Activated CD8-positive, alpha-beta memory T cell treated with anti-CD3 and anti-CD28 coated beads, Interleukin-2, amount 50 U/mL, for 1 hour (primary cell): ENCODE measurements around the gene PADI2.

Experiments
- DNase-seq: peaks from one replicate; pipeline ENCODE4 v3.0.0-alpha.2; 2020; ENCODE audit errors: extremely low read depth

The PADI2 gene

DNA sequence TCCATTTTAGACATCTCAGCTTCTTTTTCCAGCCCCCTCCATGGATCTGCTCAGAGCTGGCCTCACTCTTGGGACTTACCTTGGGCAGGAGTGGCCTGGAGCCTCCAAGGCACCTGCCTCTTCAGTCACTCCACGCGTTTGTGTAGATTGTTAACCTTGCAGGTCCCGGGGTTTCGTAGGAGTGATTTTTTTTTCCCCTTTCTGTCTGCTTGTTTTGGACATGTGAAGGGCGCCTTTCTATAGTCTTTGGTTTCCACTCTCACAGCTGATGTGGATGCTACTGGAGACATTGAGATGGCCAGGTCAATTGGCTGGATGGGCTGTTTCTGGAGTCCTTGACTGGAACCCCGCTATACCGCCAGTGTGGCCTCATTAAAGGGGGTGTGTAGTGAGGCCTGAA is 63.5 kb downstream of the PADI2 start:
- no peak for DNase-seq

DNA sequence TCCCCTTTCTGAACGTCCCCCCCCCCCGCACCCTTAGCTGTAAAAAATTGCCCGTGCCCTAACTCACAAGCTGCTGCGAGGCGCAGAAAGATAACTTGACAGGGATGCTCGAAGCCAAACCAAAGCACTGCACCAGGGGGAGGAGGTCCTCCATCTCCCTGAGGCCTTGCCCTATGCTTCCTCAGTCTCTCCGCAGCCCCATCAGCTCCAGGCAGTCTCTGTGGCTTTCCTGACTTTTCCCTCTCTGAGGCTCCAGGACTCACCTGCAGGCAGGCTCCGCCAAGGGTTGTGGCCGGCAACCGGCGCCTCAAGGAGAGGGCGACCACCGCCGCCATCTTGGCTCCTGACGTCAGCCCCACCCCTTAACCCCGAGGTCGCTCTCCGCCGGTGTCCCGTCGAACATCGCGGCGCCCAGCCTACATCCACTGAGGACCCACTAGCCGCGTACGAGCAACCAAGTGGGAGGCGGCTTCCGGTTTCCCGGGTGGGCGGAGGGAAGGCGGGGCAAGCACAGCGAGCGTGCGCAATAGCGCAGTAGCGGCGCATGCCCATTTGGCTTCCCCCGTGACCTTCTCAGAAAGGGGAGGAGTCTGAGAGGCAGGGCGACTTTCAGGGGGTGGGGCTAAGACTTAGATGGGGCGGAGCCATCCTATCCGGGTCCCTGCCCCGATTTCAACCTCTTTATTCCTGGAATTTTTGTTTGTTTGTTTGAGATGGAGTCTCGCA is 65.4 kb downstream of the PADI2 start, which contains the start of gene SDHB:
Gene SDHB, minus strand, starts transcription at position 348 of the 726 bp plus-strand sequence. Its CDS starts 13 bp downstream, at position 335.
- DNase-seq, result peak; percentile 94

DNA sequence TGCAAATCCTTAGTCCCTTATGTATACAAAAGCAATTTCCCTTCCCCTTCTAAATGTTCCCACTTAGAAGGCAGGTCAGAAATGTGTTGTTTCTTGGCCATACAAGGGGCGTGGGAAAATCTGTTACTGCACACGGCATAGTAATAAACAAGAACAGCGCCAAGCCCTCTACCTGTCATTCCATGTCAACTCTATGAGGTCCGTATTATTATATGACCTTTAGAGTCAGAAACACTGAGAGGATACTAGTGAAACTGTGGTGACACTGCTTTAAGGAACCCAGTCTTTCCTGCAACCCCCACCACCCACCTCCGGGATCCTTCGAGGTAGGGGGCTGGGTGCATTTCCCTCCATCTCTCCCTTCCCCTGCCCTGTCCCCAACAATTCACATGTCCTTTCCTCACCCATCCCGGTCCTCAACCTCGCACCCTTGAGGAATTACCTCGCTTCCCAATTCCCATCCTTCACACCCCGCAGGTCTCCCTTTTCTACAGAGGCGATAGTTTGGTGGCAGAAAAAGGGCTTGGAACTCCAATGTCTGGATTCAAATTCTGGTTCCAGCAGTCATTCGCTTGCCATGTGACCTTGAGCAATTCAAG is 66.1 kb downstream of the PADI2 start:
- DNase-seq, result no peak

DNA sequence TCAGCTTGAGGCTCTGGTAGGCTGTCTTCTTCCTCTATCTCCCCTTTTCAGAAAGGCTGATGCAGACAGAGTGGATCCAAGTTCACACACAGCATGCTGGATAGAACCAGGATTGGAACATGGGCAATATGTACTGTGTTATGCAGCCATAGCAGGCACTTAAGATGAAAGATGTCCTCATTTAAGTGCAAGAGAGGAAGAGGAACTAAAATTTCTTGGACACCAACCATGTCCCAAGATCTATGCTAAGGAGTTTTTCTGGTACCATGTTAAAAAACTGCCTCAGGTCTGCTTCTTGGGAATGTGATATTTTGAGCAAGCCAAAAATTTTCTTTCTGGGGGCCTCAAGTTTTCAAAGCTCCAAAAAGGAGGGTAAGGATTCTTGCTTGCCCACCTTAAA is 66.6 kb downstream of the PADI2 start:
- DNase-seq, result no peak

DNA sequence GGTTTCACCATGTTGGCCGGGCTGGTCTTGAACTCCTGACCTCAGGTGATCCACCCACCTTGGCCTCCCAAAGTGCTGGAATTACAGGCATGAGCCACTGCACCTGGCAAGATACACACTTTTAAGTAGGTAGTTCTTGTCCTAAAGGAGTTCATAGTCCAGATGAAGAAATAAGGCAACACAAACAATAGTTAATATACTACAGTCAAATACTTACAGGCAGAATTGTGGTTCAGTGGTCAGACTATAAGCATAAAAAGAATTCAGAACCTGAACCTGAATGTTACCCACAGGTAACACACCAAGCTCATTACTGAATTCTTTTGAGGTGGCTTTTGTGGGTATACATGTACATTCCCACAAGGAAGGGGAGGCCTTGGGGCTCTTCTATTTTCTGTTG is 67.2 kb downstream of the PADI2 start:
- DNase-seq, result no peak

DNA sequence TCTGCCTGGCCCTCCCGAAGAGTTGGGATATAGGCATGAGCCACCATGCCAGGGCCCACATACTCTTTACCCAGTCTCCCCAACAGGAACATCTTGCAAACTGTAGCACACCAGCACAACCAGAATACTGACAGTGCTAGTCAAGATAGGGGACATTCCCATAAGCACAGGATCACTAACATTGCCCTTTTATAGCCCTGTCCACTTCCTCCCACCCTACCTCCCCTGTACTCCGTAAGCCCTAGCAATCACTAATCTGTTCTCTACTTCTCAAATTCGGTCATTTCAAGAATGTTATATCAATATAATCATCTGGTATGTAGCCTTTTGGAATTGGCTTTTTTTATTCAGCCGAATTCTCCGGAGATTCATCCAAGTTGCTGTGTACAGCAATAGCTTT is 71.3 kb downstream of the PADI2 start:
- DNase-seq, result no peak

DNA sequence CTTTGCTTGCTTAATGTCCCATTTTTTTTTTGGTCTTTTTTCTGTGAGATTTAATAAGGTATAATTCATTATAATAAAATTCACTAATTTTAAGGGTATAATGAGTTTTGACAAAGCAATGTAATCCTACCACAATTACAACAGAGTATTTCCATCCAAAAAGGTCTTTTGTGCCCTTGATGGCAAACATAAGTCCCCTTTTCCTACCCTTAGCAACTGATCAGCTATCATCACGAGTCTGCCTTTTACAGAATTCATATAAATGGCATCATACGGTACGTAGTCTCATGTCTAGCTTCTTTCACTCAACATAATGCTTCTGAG is 73.0 kb downstream of the PADI2 start:
- DNase-seq, result no peak

DNA sequence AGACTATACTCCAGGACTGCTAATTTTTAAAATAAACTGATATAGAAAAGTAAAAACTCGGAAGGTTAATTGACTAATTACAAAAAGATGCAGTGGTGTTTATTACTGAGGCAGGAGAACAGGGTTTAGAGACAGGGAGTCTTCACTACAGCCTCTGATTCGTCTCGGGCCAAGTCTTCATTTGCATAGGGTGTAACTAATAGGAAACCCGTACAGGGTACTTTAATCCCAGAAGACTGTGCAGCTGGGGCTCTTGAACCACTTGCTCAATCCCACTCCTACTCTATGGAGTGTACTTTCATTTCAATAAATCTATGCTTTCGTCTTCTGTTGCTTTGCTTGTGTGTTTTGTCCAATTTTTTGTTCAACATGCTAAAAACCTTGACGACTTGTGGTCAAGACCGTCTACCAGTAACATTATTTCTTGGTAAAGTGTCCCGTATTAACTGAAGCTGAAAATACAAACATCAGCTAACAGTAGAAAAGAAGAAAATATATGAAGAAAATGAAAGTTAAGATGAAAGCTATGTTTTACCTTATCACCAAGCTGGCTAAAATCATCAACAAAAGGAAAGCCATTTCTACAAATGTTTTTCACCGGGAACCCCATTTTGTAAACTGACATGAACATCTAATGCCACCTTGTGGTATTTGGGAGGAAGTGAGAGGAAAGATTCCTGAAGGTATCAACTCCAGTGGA is 73.5 kb downstream of the PADI2 start:
- no peak for DNase-seq

DNA sequence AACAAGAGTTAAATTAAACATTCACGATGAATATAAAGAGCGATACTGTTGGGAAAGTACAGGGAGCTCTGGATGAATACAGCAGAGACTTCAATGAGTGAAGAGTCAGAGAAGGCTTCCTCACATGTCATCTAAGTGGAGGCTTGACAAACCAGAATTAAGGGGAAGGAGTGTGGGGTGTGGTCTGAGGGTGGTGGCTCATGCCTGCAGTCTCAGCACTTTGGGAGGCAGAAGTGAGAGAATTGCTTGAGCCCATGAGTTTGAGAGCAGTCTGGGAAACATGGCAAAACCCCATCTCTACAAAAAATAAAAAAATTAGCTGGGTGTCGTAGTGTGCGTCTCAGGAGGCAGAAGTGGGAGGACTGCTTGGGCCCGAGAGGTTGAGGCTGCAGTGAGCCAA is 74.1 kb downstream of the PADI2 start:
- DNase-seq, result no peak

DNA sequence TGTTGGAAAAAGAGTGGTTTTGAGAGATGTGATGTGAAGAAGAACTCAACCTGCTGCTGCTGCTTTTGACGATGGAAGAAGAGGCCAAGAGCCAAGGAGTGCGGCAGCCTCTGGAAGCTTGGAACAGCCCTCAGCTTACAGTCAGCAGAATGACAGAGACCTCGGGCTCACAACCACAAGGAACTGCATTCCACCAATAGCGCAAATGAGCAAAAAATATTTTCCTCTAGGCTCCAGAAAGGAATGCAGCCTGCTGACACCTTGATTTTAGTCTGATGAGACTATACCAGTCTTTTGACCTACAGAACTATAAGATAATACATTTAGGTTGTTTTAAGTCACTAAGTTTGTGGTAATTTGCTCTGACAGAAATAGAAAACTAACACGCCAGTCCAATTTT is 75.6 kb downstream of the PADI2 start:
- no peak for DNase-seq

DNA sequence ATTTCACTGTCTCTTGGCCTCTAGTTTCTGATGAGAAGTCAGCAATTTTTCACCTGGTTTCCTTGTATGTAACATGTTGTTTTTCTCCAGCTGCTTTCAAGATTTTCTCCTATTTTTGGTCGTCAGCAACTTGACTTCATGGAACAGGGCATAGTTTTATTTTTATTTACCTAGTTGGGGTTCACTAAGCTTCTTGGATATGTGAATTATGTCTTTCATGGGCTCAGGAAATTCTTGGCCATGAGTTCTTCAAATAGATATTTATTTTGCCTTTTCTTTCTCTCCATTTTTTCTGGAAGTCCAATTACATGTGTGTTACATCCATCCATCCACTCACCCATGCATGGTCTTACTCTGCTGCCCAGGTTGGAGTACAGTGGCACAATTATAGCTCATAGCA is 79.1 kb downstream of the PADI2 start:
- no peak for DNase-seq

DNA sequence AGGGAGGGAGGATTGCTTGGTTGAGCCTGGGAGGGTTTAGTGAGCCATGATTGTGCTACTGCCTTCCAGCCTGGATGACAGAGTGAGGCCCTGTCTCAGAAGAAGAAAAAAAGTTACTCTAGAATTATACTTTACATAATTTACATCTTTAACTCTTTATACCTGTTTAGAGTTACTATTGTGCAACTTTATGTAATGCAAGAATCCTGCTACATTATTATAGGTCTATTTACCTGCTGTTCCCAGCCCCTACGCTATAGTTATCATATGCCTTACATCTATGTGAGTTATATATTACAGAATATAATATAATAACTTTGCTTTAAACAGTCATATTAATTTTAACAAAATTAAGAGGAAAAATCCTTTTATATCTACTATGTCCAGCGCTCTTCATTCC is 79.7 kb downstream of the PADI2 start:
- DNase-seq, result no peak

DNA sequence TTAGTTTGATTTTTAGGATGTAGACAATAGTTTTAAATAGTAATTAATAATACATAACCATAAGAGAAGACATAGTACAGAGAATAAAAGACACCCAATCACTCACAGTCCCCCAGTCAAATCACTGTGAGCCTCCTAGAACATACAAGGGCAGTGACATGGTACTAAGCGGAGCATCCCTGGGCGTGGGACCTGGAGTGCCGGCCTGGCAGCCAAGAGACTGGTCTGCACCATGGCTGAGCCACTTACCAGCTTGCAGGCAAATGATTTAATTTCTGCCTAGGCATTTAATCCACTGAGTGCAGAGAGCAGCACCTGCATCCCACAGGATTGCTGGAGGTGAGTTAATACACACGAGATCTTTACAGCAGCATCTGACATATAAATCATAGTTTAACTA is 85.8 kb downstream of the PADI2 start:
- no peak for DNase-seq

DNA sequence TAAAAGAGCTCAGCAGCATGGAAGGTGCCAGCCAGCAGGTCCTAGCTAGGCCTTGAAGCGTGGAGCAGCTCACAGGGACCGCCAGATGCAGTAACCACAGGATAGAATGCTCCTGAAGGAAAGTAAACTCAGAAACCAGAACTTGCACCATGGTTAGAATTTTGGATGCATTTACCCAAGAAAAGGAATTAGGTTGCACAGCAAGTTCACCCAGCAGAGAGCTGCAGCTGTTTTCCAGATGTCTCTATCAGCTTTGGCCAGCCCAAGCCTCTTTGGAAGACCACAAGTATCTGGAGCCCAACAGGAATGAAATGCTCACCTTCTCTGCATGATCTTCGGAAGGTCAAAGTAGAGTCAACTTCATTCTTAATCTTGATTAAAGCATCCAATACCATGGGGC is 86.5 kb downstream of the PADI2 start:
- no peak for DNase-seq

DNA sequence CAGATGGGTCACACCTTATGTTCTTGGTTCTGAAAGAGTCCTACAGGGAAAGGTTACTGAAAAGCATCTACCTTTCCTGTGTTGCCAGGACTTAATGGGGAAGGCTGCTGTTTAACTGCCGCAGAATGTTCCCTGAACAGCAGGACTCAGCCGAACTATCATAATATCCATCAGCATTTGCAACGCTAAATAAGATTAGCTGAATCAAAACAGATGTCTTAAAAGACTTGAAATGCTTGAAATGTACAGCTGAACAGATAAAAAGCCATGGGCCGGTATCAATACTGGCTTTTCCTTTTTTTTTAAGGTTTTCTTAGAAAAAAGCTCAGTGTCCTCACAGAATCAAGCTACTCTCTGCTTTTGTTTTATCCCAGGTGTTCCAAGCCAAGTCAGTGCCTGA is 87.8 kb downstream of the PADI2 start:
- DNase-seq, result no peak

DNA sequence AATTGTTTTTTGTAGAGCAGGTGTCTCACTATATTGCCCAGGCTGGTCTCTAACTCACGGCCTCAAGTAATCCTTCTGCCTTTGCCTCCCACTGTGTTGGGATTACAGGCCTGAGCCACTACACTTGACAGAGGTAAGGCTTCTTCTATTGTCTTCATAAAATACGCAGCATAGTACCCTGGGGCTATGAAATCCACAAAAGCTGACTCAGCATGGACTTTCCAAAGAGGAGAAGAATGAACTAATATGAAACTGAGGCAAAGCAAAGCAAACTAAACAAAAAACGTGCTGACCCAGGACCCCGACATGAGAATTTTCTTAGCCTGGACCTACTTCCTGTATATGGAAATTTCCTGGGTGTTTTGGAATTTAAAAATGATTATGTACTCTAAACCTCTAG is 89.0 kb downstream of the PADI2 start:
- DNase-seq, result no peak

DNA sequence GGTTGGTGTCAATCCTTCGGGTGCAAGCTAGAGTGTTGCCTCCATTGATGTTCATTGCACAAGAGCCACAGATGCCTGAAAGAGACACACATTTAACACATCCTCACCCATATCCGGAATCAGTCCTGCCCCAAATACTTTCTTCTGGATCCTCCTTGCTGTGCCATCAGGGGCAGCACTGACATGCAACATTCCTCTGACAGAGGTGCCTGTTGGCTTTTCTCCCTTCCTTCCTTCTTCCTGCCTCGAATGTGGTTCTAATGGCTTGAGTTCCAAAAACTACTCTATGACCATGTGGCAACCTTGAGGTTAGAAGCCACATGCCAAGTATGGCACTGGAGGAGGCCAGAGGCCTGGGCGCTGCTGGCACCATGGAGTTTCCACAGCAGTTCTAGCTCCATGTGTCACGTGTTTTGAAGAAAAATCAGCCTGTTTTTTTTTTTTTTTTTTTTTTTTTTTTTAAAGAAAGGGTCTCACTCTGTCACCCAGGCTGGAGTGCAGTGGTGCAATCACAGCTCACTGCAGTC is 90.5 kb downstream of the PADI2 start:
- no peak for DNase-seq

DNA sequence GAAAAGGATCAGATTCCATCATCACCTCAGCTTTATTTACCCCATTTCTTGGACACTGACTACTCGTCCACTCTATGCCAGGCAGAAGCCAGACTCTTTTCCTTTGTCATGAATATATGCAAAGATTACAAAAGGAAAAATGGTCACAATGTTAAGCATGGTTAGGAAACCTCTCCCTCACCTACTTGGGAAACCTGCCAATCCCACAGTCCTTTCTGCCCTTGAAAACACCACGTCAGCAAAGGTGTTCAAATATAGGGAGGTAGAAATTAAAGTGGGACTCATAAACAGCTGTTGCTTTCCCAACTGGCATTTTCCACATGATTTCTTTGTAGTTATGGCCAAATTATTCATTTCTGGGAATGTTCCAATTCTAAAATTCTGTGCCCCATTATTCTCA is 91.4 kb downstream of the PADI2 start:
- no peak for DNase-seq

DNA sequence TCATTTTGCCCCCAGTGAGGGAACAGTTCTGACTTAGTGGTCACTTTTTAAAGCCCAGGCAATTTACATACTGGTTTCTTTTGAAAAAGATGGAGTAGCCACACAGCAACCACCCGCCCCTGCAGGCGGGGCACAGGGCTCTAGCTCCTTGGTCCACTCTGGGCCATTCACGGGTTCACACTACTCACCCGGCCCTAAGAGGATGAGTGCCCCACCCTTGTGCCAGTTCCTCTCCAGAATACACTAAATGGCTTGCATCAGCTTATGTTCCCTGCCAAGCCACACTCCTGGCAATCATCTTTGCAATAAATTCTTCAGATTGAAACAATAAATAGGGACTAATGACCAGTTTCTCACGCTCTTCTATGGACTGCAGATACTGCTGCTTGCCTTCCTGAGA is 91.8 kb downstream of the PADI2 start:
- DNase-seq, result no peak

DNA sequence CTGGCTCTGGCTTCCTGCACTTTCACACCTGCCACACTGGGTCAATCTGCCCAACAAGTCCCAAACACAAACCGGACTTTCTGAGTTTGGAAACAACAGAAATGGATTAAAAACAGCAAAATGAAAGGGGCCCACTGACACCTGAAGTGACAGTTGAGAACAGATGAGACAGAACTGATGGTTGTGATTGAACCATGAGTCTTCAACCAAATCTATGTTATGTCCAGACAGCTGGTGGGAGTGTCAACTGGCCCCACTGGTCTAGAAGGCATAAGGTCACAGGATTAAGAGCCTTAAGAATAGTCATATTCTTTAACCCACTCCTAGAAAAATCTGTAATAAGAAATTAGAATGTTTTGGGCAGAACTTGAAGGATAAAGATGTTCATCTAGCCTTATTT is 94.5 kb downstream of the PADI2 start:
- no peak for DNase-seq

DNA sequence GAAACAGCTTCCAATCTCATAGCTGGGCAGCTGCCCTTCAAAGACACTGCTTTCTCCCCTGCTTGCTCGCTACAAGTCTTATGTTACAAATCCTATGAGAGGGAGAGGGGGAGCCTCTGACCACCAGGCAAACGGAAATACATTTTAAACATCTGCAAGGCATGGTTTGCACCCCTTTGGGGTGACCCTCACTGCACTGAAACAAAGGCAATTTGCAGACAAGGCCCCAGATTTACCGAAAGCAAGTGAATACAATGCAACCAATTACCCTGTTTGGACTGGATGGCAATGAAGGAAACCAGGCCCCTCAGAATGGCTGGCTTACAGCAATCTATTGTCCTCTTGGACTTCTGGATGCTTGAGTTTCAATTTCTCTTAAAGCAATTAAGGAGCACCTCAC is 95.7 kb downstream of the PADI2 start:
- DNase-seq, result no peak

DNA sequence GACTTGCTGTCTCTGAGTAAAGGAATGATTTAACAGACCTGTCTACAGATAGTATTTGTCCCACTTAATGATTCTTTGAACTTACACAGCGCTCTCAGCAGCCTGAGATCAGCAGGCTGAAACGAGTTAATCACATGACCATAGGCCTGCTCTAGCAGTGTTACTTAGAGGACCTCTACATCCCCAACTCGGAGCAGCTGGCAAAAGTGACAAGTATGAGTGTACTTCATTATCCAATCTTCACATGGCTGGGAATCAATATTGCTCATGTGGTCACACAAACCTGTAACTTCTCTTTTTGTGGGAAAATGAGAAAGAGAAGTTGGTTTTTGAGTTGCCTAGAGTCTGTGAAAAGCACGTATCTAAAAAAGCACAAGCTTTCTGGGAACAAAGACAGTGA is 96.1 kb downstream of the PADI2 start:
- DNase-seq, result no peak

DNA sequence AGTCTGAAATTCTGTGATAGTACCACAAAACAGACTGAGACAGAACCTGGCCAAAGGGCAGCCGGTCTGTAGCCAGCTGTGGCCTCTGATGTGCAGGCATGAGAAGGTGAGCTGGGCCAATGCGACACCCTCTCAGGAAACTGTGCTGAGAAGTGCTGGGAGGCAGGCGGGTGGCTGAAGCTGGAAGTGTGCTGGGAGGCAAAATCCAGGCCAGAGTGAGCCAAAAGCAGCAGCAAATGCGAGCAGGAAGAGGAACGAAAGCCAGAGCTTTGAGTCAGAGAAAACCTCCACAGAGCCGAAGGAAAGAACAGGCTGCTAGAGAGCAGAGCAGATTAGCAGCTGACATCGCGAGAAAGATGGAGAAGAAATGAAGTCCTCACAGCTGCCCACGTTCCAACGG is 97.4 kb downstream of the PADI2 start:
- no peak for DNase-seq
